K562 (cell line): ENCODE data around the gene CACNG8. TPM values are rescaled to one million over a fixed set of nuclear protein-coding genes. Genes with fewer than 3 reads are reported as not detected.

ENCODE experiments used
- EWSR1 ChIP-seq: fragments of 450-650 bp; IDR thresholded peaks from 2 replicates; pipeline ENCODE4 v1.6.1; 2018; ENCODE audit warnings: borderline replicate concordance, mild to moderate bottlenecking, low read depth, moderate library complexity; ENCODE audit not compliant: partially characterized antibody
- TGIF2 ChIP-seq: sonication (generic); formaldehyde crosslinking; IDR thresholded peaks from 2 replicates; pipeline ENCODE4 v1.8.1; 2022; ENCODE audit warnings: mild to moderate bottlenecking, missing genetic modification reagents, moderate library complexity
- polyA plus RNA-seq, 8 experiments: library from polyadenylated mRNA; depleted of rRNA in 4 of 8; stranded (reverse) in 5 of 8; unstranded in 3 of 8; fragments of >200 nt; fragmentation: Nextera tagmentation in 2 of 8; fragmentation: Illumina TruSeq in 1 of 8; extraction: Ambion mirVana in 2 of 8; extraction: Trizol in 1 of 8; gene quantifications; 2 replicates each; pipeline versions ENCODE4 v1.2.1 to v1.2.3, GENCODE V29; 2011 to 2014; ENCODE audit warnings: inconsistent platforms in 1 of 8, missing spikeins in 1 of 8
- total RNA-seq, 7 experiments: library from RNA; depleted of rRNA in 6 of 7; stranded (reverse); fragments of >200 nt in 6 of 7; fragmentation: Illumina TruSeq in 2 of 7; extraction: Trizol in 2 of 7; gene quantifications; 2 replicates each; pipeline versions ENCODE4 v1.2.1 to v1.2.3, GENCODE V29; 2011 to 2021; ENCODE audit warnings: low replicate concordance in 1 of 7
- TF ChIP-seq, protein P1 (sequence below): fragments of 450-650 bp; IDR thresholded peaks from 2 replicates; pipeline ENCODE4 v1.7.0; 2016; ENCODE audit warnings: borderline replicate concordance
- TF ChIP-seq, protein P2 (sequence below): fragments of 450-650 bp; IDR thresholded peaks from 2 replicates; pipeline ENCODE4 v1.6.1; 2017; ENCODE audit warnings: antibody characterized with exemption, mild to moderate bottlenecking

CACNG8 gene
- total and polyA plus RNA-seq, 9 of the 15 experiments (the other 6 are each of a cell fraction or from before 2014, with no cell fraction given): 0.02 to 0.05 TPM; not detected in 7

DNA sequence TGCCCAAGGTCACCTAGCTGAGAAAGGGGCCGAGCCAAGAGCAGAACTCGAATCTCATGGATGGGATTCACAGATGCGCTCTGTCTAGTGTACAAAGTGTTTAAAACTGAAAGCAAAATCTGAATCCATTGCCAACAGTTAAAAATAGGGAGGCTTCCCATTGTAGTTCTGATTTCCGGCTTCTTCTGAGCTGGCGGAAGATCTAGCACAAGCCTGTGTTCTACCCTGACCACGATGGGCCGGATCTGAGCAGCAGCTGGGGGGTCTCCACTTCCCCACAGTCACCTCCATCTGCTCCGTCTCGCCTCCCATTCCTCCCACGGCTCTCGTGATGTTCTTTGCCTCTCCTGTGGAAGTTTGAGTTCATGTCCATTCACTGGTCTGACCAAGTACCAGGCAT lies 2.4 kb downstream of the CACNG8 start (continued):
- TF ChIP-seq, protein P1, sequence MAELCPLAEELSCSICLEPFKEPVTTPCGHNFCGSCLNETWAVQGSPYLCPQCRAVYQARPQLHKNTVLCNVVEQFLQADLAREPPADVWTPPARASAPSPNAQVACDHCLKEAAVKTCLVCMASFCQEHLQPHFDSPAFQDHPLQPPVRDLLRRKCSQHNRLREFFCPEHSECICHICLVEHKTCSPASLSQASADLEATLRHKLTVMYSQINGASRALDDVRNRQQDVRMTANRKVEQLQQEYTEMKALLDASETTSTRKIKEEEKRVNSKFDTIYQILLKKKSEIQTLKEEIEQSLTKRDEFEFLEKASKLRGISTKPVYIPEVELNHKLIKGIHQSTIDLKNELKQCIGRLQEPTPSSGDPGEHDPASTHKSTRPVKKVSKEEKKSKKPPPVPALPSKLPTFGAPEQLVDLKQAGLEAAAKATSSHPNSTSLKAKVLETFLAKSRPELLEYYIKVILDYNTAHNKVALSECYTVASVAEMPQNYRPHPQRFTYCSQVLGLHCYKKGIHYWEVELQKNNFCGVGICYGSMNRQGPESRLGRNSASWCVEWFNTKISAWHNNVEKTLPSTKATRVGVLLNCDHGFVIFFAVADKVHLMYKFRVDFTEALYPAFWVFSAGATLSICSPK: no peak
- TF ChIP-seq TGIF2 (CRISPR knock-in tag) (no peak), EWSR1 (no peak)
- TF ChIP-seq, protein P2, sequence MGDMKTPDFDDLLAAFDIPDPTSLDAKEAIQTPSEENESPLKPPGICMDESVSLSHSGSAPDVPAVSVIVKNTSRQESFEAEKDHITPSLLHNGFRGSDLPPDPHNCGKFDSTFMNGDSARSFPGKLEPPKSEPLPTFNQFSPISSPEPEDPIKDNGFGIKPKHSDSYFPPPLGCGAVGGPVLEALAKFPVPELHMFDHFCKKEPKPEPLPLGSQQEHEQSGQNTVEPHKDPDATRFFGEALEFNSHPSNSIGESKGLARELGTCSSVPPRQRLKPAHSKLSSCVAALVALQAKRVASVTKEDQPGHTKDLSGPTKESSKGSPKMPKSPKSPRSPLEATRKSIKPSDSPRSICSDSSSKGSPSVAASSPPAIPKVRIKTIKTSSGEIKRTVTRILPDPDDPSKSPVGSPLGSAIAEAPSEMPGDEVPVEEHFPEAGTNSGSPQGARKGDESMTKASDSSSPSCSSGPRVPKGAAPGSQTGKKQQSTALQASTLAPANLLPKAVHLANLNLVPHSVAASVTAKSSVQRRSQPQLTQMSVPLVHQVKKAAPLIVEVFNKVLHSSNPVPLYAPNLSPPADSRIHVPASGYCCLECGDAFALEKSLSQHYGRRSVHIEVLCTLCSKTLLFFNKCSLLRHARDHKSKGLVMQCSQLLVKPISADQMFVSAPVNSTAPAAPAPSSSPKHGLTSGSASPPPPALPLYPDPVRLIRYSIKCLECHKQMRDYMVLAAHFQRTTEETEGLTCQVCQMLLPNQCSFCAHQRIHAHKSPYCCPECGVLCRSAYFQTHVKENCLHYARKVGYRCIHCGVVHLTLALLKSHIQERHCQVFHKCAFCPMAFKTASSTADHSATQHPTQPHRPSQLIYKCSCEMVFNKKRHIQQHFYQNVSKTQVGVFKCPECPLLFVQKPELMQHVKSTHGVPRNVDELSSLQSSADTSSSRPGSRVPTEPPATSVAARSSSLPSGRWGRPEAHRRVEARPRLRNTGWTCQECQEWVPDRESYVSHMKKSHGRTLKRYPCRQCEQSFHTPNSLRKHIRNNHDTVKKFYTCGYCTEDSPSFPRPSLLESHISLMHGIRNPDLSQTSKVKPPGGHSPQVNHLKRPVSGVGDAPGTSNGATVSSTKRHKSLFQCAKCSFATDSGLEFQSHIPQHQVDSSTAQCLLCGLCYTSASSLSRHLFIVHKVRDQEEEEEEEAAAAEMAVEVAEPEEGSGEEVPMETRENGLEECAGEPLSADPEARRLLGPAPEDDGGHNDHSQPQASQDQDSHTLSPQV: no peak
